Nucleus accumbens (tissue), 56 donors: ENCODE results near the gene MTFP1.
"Not testable (repeated sequence)": the region's sequence is repeated elsewhere in the genome, so short reads cannot be mapped to it uniquely, and the experiment has no call there.

ENCODE experiments used
- DNase-seq, 56 donors: peaks; one replicate each; lab custom pipeline; 2025; lab: John Stamatoyannopoulos, UW

The MTFP1 gene

DNA sequence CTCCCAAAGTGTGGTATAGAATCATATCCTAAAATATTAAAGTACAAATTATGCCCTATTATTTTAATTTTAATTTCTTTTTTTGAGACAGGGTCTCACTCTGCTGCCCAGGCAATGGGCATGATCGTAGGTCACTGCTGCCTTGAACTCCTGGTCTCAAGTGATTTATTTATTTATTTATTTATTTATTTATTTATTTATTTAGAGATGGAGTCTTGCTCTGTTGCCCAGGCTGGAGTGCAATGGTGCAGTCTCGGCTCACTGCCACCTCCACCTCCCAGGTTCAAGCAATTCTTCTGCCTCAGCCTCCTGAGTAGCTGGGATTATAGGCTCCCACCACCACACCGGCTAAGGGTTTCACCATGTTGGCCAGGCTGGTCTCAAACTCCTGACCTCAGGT is 24.5 kb upstream of the MTFP1 start:
- not testable (repeated sequence) for DNase-seq

- no peak for DNase-seq
Measured at GRCh38 chr22:30402028-30402765, 23.4 kb upstream of the MTFP1 start.

DNA sequence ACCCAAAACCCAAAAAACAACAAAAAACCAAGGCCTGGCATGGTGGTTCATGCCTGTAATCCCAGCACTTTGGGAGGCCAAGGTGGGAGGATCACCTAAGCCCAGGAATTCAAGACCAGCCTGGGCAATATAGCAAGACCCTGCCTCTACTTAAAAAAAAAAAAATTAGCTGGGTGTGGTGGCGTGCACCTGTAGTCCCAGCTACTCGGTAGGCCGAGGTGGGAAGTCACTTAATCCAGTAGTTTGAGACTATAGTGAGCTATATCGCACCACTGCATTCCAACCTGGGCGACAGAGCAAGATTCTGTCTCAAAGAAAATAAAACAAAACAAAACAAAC is 22.8 kb upstream of the MTFP1 start:
- not testable (repeated sequence) for DNase-seq

GRCh38 chr22:30404307-30404706 is 21.3 kb upstream of the MTFP1 start:
- no peak for DNase-seq

- DNase-seq, result no peak
Measured at GRCh38 chr22:30405731-30406130, 19.8 kb upstream of the MTFP1 start.

GRCh38 chr22:30406400-30406799 is 19.2 kb upstream of the MTFP1 start:
- no peak for DNase-seq

- no peak for DNase-seq
Measured at GRCh38 chr22:30408388-30409102, 17.0 kb upstream of the MTFP1 start.

- DNase-seq, result peak in 1 of 56 donors; percentile 43
Measured at GRCh38 chr22:30411780-30412179, 13.8 kb upstream of the MTFP1 start.

DNA sequence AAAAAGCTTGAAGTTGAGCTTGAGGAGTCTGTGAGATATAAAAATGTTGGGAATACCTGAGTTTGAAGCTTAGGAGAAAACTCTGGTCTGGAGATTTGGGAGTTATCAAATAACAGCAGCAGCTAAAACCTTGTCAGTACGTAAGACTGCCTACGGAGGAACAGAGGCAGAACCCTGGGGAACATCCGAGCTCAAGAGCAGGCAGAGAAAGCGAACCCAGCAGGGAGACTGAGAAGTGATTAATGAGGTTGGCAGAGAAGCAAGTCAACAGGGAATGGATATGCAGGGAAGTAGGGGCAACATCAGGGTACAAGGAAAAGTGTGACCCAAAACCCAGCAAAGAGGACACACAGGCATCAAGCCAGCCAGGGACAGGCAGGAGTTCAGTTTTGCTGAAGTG is 12.6 kb upstream of the MTFP1 start:
- peak in 2 of 56 donors; percentile 16 to 28 for DNase-seq

DNA sequence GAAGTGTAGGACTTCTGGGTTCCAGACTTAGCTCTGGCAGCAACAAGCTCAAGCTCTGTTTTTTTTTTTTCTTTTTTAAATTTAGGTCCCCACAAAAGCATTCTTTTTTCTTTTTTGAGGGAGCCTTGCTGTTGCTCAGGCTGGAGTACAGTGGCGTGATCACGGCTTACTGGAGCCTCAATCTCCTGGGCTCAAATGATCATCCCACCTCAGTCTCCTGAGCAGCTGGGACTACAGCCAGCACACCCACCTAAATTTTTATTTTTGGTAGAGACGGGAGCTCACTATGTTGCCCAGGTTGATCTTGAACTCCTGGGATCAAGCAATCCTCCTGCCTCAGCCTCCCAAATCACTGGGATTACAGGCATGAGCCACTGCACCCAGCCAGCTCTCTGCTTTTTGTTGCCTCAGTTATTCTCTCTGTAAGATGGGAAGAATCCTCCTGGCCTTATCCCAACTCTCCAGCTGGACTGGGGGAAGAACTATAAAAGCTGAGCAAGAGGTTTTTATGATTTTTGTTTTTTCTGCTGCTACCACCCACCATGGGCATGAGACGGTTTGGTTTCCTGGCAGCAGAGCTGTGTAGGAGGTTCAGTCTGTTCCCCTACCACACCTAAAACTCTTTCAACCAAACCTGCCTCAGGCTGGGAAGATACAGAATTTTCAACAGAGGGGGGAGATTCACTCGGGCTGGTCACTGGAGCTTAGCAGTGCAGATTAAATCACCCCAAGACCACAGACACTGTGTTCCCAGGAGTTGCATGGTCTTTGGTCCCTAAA is 11.6 kb upstream of the MTFP1 start:
- DNase-seq, result peak in 14 of 56 donors; percentile 12 to 64 (median 22)

- no peak for DNase-seq
Measured at GRCh38 chr22:30414525-30415047, 11.0 kb upstream of the MTFP1 start.

DNA sequence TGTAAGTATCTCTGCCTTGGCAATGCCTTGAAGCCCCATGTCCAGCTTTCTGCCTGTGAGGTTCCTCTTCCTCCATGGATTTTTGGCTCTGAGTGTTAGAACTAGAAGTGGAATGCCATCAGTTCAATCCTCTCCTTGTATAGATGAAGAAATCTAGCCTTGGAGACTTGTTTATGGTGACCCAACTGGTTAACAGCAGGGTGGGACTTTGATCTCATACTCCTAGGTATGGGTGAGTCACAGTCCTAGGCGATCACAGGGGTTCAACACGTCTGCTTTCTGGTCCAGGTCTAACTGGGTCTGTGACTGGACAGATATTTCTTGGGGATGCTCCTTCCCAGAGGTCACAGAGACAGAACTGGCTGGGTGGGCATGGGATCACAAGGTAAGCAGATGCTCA is 9.2 kb upstream of the MTFP1 start:
- DNase-seq, result no peak

DNA sequence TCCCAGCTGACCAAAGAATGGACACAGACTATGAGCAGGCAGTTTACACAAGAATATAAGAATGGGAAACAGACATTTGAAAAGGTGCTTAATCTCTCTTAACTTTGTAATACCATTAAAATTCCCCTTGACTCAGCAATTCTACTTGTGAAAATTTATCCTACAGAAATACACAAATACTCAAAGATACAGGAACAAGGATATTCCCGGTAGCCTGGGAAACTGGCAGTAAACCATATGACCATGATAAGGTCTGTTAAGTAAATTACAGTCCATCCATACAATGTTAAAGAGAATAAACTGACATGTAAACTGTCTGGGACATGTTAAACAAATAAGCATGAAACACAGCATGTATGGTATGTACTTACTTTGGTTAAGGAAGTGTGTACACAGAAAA is 8.7 kb upstream of the MTFP1 start:
- DNase-seq, result no peak

DNA sequence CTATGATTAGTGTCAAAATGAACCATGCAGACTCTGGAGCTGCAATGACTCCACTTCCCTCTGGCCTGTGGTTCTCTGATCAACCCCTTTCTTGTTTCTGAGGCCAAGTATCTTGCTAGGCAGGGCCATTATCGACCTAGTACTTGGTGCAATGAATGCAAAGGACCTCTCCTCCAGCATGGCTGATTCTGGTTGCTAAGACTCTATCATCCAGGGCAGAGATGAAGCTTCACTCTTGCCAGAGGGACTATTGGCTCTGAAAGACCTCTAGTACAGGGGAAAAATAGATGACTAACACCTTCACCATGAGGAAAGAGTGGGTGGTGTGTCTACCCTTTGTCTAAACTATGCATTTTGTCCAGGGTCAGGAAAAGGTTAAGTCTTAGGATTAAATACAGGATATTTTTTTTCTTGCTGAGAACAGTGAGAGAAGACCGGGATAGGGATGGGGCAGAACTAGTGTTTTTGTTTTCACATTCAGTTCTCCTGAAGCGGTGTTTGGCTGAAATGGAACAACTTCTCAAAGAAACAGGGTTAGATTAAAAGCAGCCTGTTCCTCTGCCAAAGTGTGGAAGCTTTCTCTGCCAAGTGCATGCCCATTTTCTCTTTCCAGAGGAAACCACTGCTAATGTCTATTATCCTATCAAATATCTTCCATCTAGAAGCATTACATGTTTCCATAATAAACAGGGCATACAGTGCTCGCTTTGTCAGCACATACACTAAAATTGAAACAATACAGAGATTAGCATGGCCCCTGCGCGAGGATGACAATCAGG is 5.0 kb upstream of the MTFP1 start:
- DNase-seq, result peak in 2 of 56 donors; percentile 25 to 28

DNA sequence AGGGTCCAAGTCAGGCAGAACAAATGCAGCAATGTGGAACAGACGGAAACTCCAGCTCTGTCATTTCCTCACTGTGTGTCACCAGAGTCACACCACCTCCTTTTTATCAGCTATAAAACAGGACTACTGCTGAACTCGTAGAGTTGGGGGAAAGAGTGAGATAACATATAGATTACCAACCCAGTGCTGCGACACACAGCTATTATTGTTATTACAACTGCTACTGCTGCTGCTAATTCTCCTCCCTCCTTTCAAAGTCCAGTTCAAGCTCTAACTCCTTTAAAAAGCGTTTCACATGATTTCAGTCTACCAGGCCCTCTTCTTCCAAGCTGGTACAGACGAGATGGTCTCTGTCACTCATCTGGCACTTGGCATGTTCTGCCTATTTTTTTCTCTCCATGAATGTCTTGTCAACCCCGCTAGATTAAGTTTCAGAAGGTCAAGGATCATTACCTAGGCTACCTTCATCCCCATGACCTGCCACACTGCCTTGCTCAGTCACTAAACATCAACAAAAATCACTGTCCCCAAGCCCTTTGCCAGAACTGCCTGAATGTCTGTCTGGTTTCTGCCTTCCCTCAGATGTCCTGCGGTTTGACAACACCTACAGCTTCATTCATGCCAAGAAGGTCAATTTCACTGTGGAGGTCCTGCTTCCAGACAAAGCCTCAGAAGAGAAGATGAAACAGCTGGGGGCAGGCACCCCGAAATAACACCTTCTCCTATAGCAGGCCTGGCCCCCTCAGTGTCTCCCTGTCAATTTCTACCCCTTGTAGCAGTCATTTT is 3.7 kb upstream of the MTFP1 start:
- no peak for DNase-seq

GRCh38 chr22:30422481-30423300 is 2.9 kb upstream of the MTFP1 start:
- peak in 47 of 56 donors; percentile 29 to 82 (median 64) for DNase-seq

- DNase-seq, result peak in 15 of 56 donors; percentile 39 to 81 (median 69)
Measured at GRCh38 chr22:30423301-30423958, 2.1 kb upstream of the MTFP1 start.

GRCh38 chr22:30423959-30424533 is 1.5 kb upstream of the MTFP1 start:
- DNase-seq, result peak; percentile 92 to 100 (median 99)
